Raji (cell line): ENCODE measurements around the gene PRR23A.

ENCODE experiments used
- POLR2A ChIP-seq: IDR thresholded peaks from 2 replicates; pipeline ENCODE4 v1.6.1; 2011; ENCODE audit warnings: low read depth, low read length, control low read depth; ENCODE audit not compliant: insufficient read depth

PRR23A gene

GRCh38 chr3:138984816-138985215 is 21.3 kb downstream of the PRR23A start:
- TF ChIP-seq POLR2A, result no peak

GRCh38 chr3:138976047-138976446 is 30.0 kb downstream of the PRR23A start:
- no peak for TF ChIP-seq POLR2A

- no peak for TF ChIP-seq POLR2A
Measured at GRCh38 chr3:138975351-138975750, 30.7 kb downstream of the PRR23A start.

- TF ChIP-seq POLR2A, result no peak
Measured at GRCh38 chr3:138974462-138974861, 31.6 kb downstream of the PRR23A start.

- no peak for TF ChIP-seq POLR2A
Measured at GRCh38 chr3:138972941-138973340, 33.1 kb downstream of the PRR23A start.

GRCh38 chr3:138971766-138972320 is 34.2 kb downstream of the PRR23A start:
- TF ChIP-seq POLR2A, result no peak

GRCh38 chr3:138964923-138965322 is 41.1 kb downstream of the PRR23A start:
- no peak for TF ChIP-seq POLR2A

- no peak for TF ChIP-seq POLR2A
Measured at GRCh38 chr3:138964264-138964663, 41.8 kb downstream of the PRR23A start.

GRCh38 chr3:138962854-138963560 is 43.1 kb downstream of the PRR23A start:
- TF ChIP-seq POLR2A, result no peak

GRCh38 chr3:138960417-138960852 is 45.6 kb downstream of the PRR23A start:
- no peak for TF ChIP-seq POLR2A
